Measurements from ENCODE around the gene DZIP3.

DNA sequence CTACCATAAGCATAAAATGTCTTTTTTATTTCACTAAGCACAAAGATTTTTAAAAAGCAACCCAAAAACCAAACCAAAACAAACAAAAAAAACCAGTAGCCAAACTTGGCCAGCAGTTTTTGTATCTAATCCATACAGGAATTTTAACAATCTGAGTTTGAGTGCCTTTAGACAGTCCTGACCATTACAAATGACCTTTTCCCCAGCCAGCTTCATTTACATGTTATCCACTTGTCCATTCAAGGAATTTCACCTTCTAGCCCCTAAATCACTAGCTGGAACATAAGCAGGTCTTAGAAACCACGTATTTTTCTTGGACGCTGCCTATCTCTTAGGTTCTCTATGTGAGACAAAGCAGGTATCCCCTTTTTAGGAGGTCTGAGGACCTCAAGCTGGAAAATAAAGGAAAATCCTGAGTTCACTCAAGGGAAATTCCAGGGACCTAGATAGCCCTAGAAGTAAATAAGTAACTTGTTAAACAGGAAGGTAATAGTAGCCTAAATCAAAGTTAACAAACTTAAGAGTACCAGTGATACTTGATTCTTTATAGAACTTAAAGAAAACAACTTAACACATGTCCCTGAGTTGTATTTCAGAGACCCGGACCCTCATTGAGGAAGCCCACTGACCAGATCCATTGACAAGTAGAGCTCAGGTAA, 34.5 kb upstream of the DZIP3 start:
- no peak for TF ChIP-seq SUZ12 (IDR thresholded peaks at IDR 0.05; ENCODE audit: unreplicated experiment)
- TF ChIP-seq RFX5 (IDR thresholded peaks at IDR 0.05; ENCODE audit: low read depth, low read length) = no peak
- TF ChIP-seq JUND (IDR thresholded peaks at IDR 0.05; ENCODE audit: low read depth, low read length) = no peak
- TF ChIP-seq FOXM1 (IDR thresholded peaks at IDR 0.05; ENCODE audit: low read depth, low read length) = no peak
- TF ChIP-seq CTCF (IDR thresholded peaks at IDR 0.05 in 2 of 3, conservative IDR thresholded peaks at IDR 0.05 in 1 of 3; ENCODE audit: control insufficient read depth in 2 of 3, extremely low read depth in 1 of 3, insufficient read depth in 1 of 3, low read depth in 3 of 3, low read length in 3 of 3) = no peak
- TF ChIP-seq YY1 (IDR thresholded peaks at IDR 0.05; ENCODE audit: low read depth, low read length) = no peak
- TF ChIP-seq ZBTB33 (IDR thresholded peaks at IDR 0.05) = no peak
- no peak for TF ChIP-seq PAX8 (IDR thresholded peaks at IDR 0.05)
- no peak for TF ChIP-seq GABPA (IDR thresholded peaks at IDR 0.05; ENCODE audit: low read depth)
- TF ChIP-seq RBBP5 (conservative IDR thresholded peaks at IDR 0.05) = no peak
